Measurements from ENCODE around the gene SCUBE1. TPM values are rescaled to one million over a fixed set of nuclear protein-coding genes. Genes with fewer than 3 reads are reported as not detected.

SCUBE1 gene
- total RNA-seq, 1 experiment from 2014 or later: not detected

DNA sequence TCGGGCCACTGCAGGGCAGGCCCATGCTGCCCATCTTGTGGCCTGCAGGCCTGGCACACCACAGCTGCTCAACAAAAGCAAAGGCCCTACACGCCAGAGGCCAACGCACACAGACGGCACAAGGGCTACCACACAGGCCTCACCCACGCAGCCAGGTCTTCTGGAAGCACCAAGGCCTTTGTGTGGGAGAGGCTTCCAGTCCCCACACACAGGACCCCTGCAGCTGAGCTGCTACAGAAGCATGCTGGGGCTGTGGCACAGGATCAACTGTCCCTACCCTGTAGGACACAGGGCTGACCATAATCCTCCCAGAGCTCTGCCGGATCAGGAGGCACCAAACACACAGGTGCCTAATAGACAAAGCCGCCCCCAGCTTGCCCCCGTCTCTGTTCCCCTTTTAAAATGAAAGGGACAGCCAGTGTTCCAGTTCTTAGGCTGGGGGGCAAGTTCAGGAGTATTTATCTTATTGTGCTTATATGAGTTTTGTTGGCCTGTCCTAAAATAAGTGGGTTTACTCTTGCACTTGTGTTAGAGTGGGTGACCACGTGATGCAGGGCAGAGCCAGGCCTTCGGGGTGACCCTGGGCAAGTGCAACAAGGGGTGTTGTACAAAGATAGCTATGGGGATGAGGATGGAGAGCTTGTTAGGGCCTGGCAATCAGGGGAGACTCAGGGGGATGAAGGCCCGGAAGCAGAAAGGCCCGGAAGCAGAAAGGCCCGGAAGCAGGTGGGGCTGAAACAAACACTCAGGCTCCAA lies 161.7 kb downstream of the SCUBE1 start:
- Histone ChIP-seq H3K36me3 (ENCODE audit: low read depth) (peaks cover 38% of the 10 kb centered on the region; the same call in 1 of the 2 replicates), H3K9me2 (ENCODE audit: insufficient read depth) (no peaks in the 10 kb centered on the region), H3K4me1 (replicated peaks; ENCODE audit: insufficient read depth) (peaks cover 30% of the 10 kb centered on the region), H3K79me2 (ENCODE audit: low read depth) (peaks cover 62% of the 10 kb centered on the region), H3K4me2 (no peak overlapping the region), H3K27me3 (ENCODE audit: insufficient read depth, low read depth) (no peaks in the 10 kb centered on the region), H3K27ac (no peak overlapping the region), H3F3A (ENCODE audit: insufficient read depth, low read depth) (peaks cover 47% of the 10 kb centered on the region), H3K4me3 (no peak overlapping the region), H4K20me1 (ENCODE audit: insufficient read depth) (0 out of 2 replicates have a peak, but pooled peaks cover 20% of the 10 kb centered on the region), H2AFZ (no peak overlapping the region), H3K9me3 (ENCODE audit: insufficient read depth, low read depth) (no peaks in the 10 kb centered on the region)
- no TSS peak for BruUV-seq (replicated peaks)
- POLR2A ChIA-PET (ENCODE audit: unreplicated experiment): no interaction called here
- DNase-seq: no peak
- CTCF ChIA-PET: no interaction called here
- intact Hi-C loops (cut with micrococcal nuclease; ENCODE audit: unreplicated experiment): loop anchor here (1.0 kb wide), 1 partner anchor 47 kb away; no protein-coding TSS in a partner anchor
- TF ChIP-seq, protein P1, sequence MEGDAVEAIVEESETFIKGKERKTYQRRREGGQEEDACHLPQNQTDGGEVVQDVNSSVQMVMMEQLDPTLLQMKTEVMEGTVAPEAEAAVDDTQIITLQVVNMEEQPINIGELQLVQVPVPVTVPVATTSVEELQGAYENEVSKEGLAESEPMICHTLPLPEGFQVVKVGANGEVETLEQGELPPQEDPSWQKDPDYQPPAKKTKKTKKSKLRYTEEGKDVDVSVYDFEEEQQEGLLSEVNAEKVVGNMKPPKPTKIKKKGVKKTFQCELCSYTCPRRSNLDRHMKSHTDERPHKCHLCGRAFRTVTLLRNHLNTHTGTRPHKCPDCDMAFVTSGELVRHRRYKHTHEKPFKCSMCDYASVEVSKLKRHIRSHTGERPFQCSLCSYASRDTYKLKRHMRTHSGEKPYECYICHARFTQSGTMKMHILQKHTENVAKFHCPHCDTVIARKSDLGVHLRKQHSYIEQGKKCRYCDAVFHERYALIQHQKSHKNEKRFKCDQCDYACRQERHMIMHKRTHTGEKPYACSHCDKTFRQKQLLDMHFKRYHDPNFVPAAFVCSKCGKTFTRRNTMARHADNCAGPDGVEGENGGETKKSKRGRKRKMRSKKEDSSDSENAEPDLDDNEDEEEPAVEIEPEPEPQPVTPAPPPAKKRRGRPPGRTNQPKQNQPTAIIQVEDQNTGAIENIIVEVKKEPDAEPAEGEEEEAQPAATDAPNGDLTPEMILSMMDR (conservative IDR thresholded peaks at IDR 0.05): no peak
- TF ChIP-seq EZH2 (IDR thresholded peaks at IDR 0.05; ENCODE audit: low read depth): no peak

DNA sequence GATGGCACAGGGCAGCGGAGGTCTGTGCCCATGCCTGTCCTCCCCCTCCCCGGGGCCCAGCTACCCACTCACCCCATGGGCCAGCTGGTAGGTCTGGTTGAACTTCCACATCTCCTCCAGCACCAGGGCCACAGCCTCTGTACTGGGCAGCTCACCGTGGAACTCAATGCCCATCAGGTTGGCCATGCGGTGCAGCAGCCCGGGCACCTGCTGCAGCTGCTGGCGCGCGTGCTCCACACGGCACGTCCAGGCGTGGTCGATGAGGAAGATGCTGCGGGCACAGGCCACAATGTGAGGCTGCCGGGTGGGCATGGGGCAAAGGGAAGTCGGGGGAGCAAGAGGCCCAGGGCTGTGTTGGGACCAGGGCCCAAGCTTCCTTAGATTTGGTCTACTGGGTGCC lies 162.5 kb downstream of the SCUBE1 start:
- DNase-seq: no peak
- intact Hi-C loops (cut with micrococcal nuclease; ENCODE audit: unreplicated experiment): loop anchor here (1.0 kb wide), 1 partner anchor 48 kb away; no protein-coding TSS in a partner anchor
- Histone ChIP-seq H3K27me3 (ENCODE audit: insufficient read depth, low read depth) (no peaks in the 10 kb centered on the region), H3K36me3 (ENCODE audit: low read depth) (peaks cover 43% of the 10 kb centered on the region; the same call in 1 of the 2 replicates), H3K4me3 (no peak overlapping the region), H3K27ac (no peak overlapping the region), H3K9me3 (ENCODE audit: insufficient read depth, low read depth) (no peaks in the 10 kb centered on the region), H3K4me1 (replicated peaks; ENCODE audit: insufficient read depth) (peaks cover 29% of the 10 kb centered on the region), H4K20me1 (ENCODE audit: insufficient read depth) (peaks cover 26% of the 10 kb centered on the region; the same call in 1 of the 2 replicates), H3K79me2 (ENCODE audit: low read depth) (peaks cover 54% of the 10 kb centered on the region), H3F3A (ENCODE audit: insufficient read depth, low read depth) (peaks cover 49% of the 10 kb centered on the region), H3K4me2 (no peak overlapping the region), H2AFZ (no peak overlapping the region), H3K9me2 (ENCODE audit: insufficient read depth) (no peaks in the 10 kb centered on the region)
- TF ChIP-seq, protein P1 (conservative IDR thresholded peaks at IDR 0.05): no peak
- no peak for TF ChIP-seq EZH2 (IDR thresholded peaks at IDR 0.05; ENCODE audit: low read depth)
- CTCF ChIA-PET: no interaction called here
- POLR2A ChIA-PET (ENCODE audit: unreplicated experiment): no interaction called here
- BruUV-seq (replicated peaks): no TSS peak

DNA sequence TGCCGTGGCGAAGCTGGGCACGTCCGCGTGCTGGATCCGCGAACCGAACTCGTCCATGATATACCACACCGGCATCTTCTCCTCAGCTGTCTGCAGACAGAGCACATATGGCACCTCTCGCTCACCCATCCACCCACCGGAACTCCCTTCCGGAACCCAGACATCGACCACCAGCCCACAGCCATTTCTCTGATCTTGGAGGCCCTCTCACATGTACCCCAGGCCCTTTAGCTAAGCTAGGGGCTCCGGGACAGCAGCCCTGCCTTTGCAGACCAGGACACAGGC lies 163.3 kb downstream of the SCUBE1 start:
- no peak for TF ChIP-seq EZH2 (IDR thresholded peaks at IDR 0.05; ENCODE audit: low read depth)
- H3K79me2 ChIP-seq (ENCODE audit: low read depth): peaks cover 47% of the 10 kb centered on the region
- no peak overlapping the region for H3K27ac ChIP-seq
- H3K9me3 ChIP-seq (ENCODE audit: insufficient read depth, low read depth): no peaks in the 10 kb centered on the region
- intact Hi-C loops (cut with micrococcal nuclease; ENCODE audit: unreplicated experiment): no loop called here
- CTCF ChIA-PET: no interaction called here
- POLR2A ChIA-PET (ENCODE audit: unreplicated experiment): no interaction called here
- H3K36me3 ChIP-seq (ENCODE audit: low read depth): peaks cover 51% of the 10 kb centered on the region
- DNase-seq: no peak
- H2AFZ ChIP-seq: no peak overlapping the region
- no peaks in the 10 kb centered on the region for H3K9me2 ChIP-seq (ENCODE audit: insufficient read depth)
- H3K4me1 ChIP-seq (replicated peaks; ENCODE audit: insufficient read depth): peaks cover 21% of the 10 kb centered on the region
- peaks cover 45% of the 10 kb centered on the region for H3F3A ChIP-seq (ENCODE audit: insufficient read depth, low read depth)
- no peak overlapping the region for H3K4me2 ChIP-seq
- no TSS peak for BruUV-seq (replicated peaks)
- no peaks in the 10 kb centered on the region for H3K27me3 ChIP-seq (ENCODE audit: insufficient read depth, low read depth)
- no peak overlapping the region for H3K4me3 ChIP-seq
- peaks cover 26% of the 10 kb centered on the region; the same call in 1 of the 2 replicates for H4K20me1 ChIP-seq (ENCODE audit: insufficient read depth)

All from PC-9 (cell line).